ENCODE results near the gene CELA3B.
"Not testable (repeated sequence)": the region's sequence is repeated elsewhere in the genome, so short reads cannot be mapped to it uniquely, and the experiment has no call there.

DNA sequence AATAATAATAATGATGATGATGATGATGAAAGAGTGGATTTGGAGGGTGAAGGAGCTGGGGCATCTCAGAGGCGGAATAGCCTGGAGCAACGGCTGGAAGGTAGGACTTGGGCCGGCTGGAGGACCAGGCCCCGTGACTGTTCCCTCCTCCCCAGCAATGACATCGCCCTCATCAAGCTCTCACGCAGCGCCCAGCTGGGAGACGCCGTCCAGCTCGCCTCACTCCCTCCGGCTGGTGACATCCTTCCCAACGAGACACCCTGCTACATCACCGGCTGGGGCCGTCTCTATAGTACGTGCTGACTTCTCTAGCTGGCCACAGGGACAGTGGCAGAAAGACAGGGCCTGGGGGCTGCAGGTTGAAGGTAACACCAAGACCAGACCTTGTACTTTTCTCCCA is 6.7 kb downstream of the CELA3B start:
- not testable (repeated sequence) for TF ChIP-seq CTCF (IDR thresholded peaks at IDR 0.05; ENCODE audit: insufficient read depth, low read length); GABPA (IDR thresholded peaks at IDR 0.05; ENCODE audit: low read depth); POLR2AphosphoS5 (IDR thresholded peaks at IDR 0.05; ENCODE audit: low read depth)
